Testis (tissue), 5 donors: Measurements from ENCODE around the gene ZNF454. TPM values are rescaled to one million over a fixed set of nuclear protein-coding genes. Genes with fewer than 3 reads are reported as not detected.

Experiments used
- DNase-seq: peaks from one replicate; pipeline ENCODE4 v3.0.0-alpha.2; 2019
- H3K27ac ChIP-seq, 2 donors: fragments of 200-600 bp; sonication (generic); one replicate each; pipeline ENCODE4 v1.5.1; 2019
- H3K27me3 ChIP-seq: fragments of 200-600 bp; sonication (generic); one replicate; pipeline ENCODE4 v1.5.1; 2019
- H3K36me3 ChIP-seq: fragments of 200-600 bp; sonication (generic); one replicate; pipeline ENCODE4 v1.5.1; 2017; ENCODE audit warnings: low read depth; ENCODE audit errors: missing control alignments
- H3K4me1 ChIP-seq: fragments of 200-600 bp; sonication (generic); one replicate; pipeline ENCODE4 v1.5.1; 2019
- H3K4me3 ChIP-seq, 2 donors: fragments of 200-600 bp; sonication (generic); one replicate each; pipeline ENCODE4 v1.5.1; 2017 to 2019
- H3K9me3 ChIP-seq: fragments of 200-600 bp; sonication (generic); one replicate; pipeline ENCODE4 v1.5.1; 2017
- POLR2A ChIP-seq: fragments of 450-650 bp; IDR thresholded peaks from one replicate; pipeline ENCODE4 v1.6.1; 2017; ENCODE audit warnings: antibody characterized with exemption, mild to moderate bottlenecking, moderate library complexity
- WGBS, 2 donors: methylation state at CpG; one replicate each; pipeline ENCODE4 v1.1.5; 2018; 5-methylcytosine and 5-hydroxymethylcytosine counted together
- intact Hi-C: fragments of 100-400 bp; cut with DNase I; formaldehyde crosslinking; loops from one replicate; pipeline ENCODE4 v1.15.1; 2023; ENCODE audit warnings: low total_unique reads
- long read RNA-seq, 2 donors: transcript quantifications; one replicate each; lab custom pipeline, GENCODE V29; 2026
- polyA plus RNA-seq: library from polyadenylated mRNA; stranded (reverse); fragments of 350-450 nt; fragmentation: Illumina TruSeq; extraction: RNeasy Lipid Tissue Mini Kit (QIAGEN cat#74804); gene quantifications from one replicate; pipeline ENCODE4 v1.2.3, GENCODE V29; 2014; ENCODE audit warnings: low read depth, low replicate concordance; ENCODE audit not compliant: insufficient read depth
- total RNA-seq, 2 donors: library from RNA; depleted of rRNA; stranded (reverse); fragments of >200 nt; gene quantifications; one replicate each; pipeline ENCODE4 v1.2.3, GENCODE V29; 2016
- TF ChIP-seq, protein P1 (sequence below), 3 experiments: fragments of 450-650 bp in 2 of 3; fragments of 200-600 bp in 1 of 3; sonication (generic) in 1 of 3; IDR thresholded peaks; one replicate each; pipeline ENCODE4 v1.5.1; 2016 to 2019; ENCODE audit warnings: antibody characterized with exemption in 3 of 3, mild to moderate bottlenecking in 2 of 3, moderate library complexity in 1 of 3

Gene ZNF454
- total RNA-seq, result 1 to 10 TPM; 6.8 to 8.9 TPM
- 4.4 TPM for polyA plus RNA-seq
- long read RNA-seq, donor 1, partial matches to known transcripts, result 0 of 1 reads
- long read RNA-seq, donor 1, other reads (novel, unspliced or antisense), result 0 of 1 reads
- long read RNA-seq, donor 2, result 0 reads

DNA sequence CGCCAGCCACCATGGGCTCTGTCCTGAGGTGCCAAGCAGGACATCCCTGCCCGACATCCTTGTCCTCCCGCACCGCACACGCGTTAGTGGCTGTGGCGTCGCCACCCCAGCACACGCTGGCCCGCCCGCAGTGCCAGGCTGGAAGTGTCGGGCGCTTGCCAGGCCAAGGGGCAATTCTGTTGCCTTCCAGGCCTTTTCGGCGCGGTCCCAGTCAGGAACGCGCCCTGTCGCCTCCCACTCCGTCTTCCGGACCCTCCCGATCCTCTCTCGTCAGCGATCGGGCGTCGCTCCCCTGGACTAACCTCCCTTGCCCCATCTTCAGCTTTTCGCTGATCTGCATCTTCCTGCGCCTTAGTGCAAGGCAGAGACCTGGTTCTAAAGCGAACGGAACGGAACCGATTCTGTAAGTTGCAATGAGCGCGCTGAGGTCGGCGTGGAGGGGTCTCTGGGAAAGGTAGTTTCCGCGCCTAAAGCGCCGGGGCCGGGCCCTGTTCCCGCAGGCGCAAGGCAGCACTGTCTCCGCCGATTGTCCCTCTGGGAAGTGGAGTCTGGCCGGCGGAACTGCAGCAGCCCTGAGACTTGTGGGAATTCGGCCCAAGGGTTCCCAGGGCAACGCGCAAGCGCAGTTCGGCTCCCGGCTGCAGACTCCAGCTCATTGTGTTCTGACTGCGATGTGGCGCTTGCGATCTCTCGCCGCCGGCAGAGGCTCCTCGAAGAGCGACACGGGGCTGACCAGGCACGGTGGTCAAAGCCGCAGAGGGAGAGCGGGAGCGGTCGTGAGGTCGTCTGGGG is at the start of gene ZNF454:
ZNF454 (plus strand) TSS at position 630 of the 792 bp plus-strand sequence. CDS start 1,594 bp downstream, outside the sequence.
- 1 to 9% methylated on average over 13 to 65 of the region's 69 CpGs for WGBS, 2 donors
- DNase-seq, result peak; percentile 96
- Histone ChIP-seq H3K4me3 (peak within 1 kb of the TSS; percentile 72 to 75), H3K9me3 (no peaks in the 10 kb centered on the region), H3K27ac (peak within 1 kb of the TSS; percentile 28 to 72), H3K36me3 (no peaks in the 10 kb centered on the region), H3K4me1 (peaks cover 4% of the 10 kb centered on the region), H3K27me3 (no peaks in the 10 kb centered on the region)
- intact Hi-C loops, result no loop called here
- peak; percentile 29 for TF ChIP-seq POLR2A
- TF ChIP-seq, protein P1, sequence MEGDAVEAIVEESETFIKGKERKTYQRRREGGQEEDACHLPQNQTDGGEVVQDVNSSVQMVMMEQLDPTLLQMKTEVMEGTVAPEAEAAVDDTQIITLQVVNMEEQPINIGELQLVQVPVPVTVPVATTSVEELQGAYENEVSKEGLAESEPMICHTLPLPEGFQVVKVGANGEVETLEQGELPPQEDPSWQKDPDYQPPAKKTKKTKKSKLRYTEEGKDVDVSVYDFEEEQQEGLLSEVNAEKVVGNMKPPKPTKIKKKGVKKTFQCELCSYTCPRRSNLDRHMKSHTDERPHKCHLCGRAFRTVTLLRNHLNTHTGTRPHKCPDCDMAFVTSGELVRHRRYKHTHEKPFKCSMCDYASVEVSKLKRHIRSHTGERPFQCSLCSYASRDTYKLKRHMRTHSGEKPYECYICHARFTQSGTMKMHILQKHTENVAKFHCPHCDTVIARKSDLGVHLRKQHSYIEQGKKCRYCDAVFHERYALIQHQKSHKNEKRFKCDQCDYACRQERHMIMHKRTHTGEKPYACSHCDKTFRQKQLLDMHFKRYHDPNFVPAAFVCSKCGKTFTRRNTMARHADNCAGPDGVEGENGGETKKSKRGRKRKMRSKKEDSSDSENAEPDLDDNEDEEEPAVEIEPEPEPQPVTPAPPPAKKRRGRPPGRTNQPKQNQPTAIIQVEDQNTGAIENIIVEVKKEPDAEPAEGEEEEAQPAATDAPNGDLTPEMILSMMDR (IDR thresholded peaks at IDR 0.05), result no peak

DNA sequence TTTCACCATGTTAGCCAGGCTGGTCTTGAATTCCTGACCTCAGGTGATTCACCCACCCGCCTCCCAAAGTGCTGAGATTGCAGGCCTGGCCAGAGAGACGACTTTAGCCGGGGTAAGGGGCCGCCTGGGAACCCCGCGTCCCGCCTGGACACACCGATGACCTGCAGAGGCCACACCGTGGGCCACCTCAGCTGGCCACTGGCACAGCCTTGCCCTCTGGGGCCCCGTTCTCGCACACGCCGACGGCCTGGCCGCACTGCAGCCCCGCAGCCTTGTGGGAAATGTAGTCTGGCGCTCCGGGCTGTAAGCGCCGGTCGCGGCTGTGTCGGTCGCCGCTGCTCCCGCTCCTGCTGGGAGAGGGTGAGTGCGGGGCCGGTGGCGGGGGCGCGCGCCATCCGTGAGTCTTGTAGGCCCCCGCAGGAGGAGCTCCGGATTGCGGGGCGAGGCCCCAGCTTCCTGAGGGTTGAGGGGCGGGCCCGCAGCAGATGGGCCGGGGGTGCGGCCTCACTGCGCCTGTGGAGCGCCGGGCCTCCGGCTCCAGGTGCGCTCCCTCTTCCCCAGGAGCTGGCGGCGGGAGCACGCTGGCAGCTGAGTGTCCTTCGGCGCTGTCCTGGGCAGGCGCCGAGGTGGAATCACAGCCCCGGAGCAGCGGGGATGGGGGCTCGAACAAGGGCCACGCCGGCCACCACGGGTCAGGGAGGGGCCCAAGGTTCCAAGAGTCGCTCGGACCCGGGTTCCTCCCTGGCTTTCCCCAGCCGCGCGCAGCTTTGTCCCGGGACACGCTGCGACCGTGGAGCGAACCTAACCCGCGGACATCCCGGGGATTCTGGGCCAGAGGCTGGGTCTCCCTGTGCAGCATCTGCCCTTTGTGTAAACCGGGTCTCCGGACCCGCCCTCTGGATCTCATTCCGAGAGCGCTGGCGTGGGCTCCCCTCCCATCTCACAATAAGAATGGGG is 45.1 kb upstream of the ZNF454 start, which contains the start of gene ZFP2:
ZFP2 (plus strand) TSS at position 299 of the 957 bp plus-strand sequence. CDS start 35,401 bp downstream, outside the sequence.
- no peaks in the 10 kb centered on the region for H3K36me3 ChIP-seq
- H3K4me3 ChIP-seq, result peak within 1 kb of the TSS; percentile 66 to 72
- 2 to 6% methylated on average over 14 to 73 of the region's 79 CpGs for WGBS, 2 donors
- TF ChIP-seq POLR2A, result no peak
- TF ChIP-seq, protein P1 (IDR thresholded peaks at IDR 0.05), result no peak
- H3K27me3 ChIP-seq, result no peaks in the 10 kb centered on the region
- H3K4me1 ChIP-seq, result no peaks in the 10 kb centered on the region
- intact Hi-C loops, result no loop called here
- H3K9me3 ChIP-seq, result no peaks in the 10 kb centered on the region
- peak; percentile 83 for DNase-seq
- H3K27ac ChIP-seq, result peak within 1 kb of the TSS; percentile 9 to 36

DNA sequence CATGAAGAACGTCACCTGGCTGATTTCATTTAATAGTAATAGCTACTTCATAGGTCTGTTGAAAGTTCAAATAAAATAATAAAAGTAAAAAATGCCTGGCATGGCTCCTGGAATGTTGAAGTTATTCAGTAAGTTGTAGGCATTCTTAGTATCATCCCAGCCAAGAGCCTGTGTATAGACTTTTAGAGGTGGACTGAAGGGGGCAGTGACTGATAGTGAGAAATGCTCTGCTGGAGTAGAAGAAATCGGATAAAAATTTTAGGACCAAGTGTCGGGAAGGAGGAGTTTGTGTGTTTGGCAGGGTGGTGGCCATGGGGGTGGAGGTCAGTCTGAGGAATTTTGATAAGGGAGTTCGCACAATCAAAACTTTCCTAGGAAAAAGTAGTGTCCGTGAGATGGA is 41.7 kb upstream of the ZNF454 start:
- intact Hi-C loops, result no loop called here

DNA sequence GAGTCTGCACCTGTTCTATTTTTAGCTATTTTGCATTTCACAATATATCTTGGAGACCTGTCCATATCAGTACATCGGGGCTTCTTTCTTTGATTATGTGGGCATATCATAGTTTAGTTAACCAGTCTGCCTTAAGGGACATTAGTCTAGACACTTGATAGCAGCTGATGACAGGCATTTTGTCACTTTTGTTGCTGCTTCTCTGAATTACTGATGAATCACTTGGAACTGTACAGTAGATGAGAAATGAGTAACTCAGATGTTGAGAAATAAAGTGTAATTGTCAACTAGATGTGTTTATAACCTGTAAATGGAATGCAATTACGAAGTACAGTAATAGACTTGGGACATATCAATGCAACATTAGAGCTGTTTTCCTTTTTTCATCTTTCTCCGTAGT is 38.1 kb upstream of the ZNF454 start:
- H3K27ac ChIP-seq, result no peak overlapping the region
- no peak overlapping the region for H3K4me3 ChIP-seq
- no peaks in the 10 kb centered on the region for H3K27me3 ChIP-seq
- intact Hi-C loops, result no loop called here
- H3K36me3 ChIP-seq, result no peaks in the 10 kb centered on the region
- no peak for TF ChIP-seq POLR2A
- TF ChIP-seq, protein P1 (IDR thresholded peaks at IDR 0.05), result no peak
- no peak for DNase-seq
- no peaks in the 10 kb centered on the region for H3K9me3 ChIP-seq
- 64 to 98% methylated on average over 3 of the region's 3 CpGs for WGBS, 2 donors
- no peaks in the 10 kb centered on the region for H3K4me1 ChIP-seq

More for the DNA sequence above, 41.7 kb upstream of the ZNF454 start:
- TF ChIP-seq POLR2A, result no peak
- TF ChIP-seq, protein P1 (IDR thresholded peaks at IDR 0.05), result no peak
- DNase-seq, result no peak
- 62 to 85% methylated on average over 5 of the region's 5 CpGs for WGBS, 2 donors
- Histone ChIP-seq H3K9me3 (no peaks in the 10 kb centered on the region), H3K27ac (no peak overlapping the region), H3K27me3 (no peaks in the 10 kb centered on the region), H3K4me3 (no peak overlapping the region), H3K4me1 (no peaks in the 10 kb centered on the region), H3K36me3 (no peaks in the 10 kb centered on the region)
